Inflammatory macrophage treated with lipopolysaccharide for 4 hours (primary cell): ENCODE results near the gene CAMTA1.
"Not testable (repeated sequence)": the region's sequence is repeated elsewhere in the genome, so short reads cannot be mapped to it uniquely, and the experiment has no call there.

Source experiments
- DNase-seq: peaks from one replicate; pipeline ENCODE4 v3.0.0-alpha.2; 2020

Gene CAMTA1

DNA sequence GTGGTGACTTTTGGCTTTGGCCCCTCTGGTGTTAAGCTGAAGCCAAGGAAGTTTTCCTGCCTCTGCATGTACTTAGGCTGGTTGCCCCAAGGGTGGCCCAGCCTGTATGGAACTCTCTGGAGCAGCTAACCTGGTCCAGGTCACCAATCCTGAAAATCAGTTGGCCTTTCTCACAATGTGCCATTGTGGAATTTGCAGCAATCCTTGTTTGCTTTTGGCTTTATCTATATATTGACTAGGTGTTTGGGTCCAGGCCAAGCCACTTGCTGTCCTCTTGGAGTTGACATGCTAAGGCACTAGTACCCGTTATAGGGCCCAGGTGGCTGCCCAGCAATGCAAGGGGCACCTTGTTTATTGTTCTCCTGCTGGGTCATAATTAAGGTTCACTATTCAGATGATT, 124.6 kb downstream of the CAMTA1 start:
- DNase-seq: no peak

DNA sequence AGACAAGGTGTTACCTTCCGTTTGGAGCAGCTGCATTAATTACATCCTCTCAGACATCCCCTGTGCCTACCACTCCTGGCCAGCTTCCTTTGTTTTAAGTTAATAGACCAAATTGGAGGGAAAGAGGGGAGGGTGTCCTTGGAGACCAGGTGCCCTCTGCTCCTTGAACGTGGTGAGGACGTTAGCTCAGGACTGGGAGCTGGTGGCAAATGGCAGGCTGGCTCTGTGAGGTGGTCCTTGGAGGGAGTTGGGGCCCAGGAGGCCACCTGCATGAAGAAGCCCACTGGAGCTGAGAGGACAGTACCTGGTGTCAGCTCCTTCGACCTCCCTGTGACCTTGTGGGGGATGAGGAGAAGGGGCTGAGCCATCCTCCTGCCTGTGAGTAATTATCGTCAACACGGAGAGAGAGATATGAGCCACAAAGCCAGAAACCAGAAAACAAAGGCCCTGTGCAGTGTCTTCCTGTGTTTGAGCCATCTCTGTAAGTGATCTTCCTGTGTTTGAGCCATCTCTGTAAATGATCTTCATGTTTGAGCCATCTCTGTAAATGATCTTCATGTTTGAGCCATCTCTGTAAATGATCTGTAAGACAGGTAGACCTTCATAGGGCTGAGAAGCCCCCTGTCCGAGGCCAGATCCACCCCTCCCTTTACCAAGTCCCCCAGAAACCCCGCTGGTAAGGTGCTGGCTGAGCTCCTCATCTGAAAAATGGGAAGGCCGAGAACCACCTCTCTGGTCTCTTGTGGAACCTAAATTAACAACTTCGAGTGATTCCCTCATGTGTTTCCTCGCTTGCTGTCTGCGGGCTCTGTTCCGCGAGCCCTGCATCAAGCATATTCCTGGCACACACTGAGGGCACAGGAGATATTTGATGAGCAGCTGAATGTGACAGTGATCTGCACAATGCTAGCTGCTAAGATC, 126.0 kb downstream of the CAMTA1 start:
- DNase-seq: no peak

DNA sequence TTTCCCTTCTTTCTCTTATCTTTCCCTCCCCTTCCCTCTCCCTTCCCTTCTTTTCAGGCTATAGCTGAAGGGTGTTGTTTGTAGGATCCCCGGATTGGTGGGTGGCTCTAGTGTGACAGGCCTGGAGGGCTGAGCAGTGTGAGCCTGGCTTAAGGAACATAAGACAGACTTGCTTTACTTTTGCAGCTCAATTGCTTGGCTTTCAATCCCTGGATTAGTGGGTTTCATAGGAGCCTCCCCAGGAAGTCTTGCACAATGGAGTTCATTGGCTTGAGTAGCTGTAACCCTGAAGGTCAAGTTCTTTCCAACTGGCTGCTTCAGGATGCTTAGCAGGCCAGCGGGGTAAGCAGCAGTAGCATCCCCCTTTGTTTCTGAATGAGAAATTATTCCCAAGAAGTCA, 126.7 kb downstream of the CAMTA1 start:
- DNase-seq: no peak

DNA sequence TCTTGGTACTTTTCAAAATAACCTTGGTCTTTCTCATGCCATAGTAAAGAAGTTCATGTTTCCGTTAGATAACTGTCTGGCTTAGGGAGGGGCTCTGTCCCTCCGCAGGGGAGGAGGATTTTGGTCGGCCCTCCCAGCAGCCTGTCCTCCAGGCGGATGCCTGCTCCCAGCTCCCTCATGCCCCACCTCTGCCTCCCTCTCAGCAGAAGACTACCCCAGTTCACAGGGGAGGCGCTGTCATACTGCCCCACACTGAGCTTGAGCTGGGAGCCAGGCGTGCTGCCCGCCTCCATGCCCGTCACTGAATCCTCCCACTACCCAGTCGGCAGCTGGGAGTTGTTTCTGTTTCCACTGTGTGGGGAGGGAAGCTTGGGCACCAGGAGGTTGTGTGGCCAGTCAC, 127.3 kb downstream of the CAMTA1 start:
- no peak for DNase-seq

DNA sequence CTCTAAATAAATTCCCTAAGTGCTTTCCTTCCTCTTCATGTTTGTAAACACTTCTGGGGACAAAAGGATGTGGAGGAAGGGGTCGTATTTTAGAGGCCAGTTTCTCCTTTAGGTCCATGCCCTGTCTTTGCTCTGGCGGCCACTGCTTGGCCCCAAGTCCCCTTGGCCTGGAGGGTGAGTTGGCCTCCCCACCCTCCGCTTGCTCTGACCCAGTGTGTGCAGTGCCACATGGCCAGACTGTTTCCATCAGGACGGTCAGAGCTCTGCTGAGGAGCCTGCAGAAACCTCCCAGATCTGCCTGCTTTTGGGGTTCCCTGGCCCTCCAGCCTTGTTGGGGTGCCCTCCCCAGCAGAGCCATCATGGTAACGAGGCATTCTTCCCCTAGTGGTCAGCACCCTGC, 127.8 kb downstream of the CAMTA1 start:
- no peak for DNase-seq

DNA sequence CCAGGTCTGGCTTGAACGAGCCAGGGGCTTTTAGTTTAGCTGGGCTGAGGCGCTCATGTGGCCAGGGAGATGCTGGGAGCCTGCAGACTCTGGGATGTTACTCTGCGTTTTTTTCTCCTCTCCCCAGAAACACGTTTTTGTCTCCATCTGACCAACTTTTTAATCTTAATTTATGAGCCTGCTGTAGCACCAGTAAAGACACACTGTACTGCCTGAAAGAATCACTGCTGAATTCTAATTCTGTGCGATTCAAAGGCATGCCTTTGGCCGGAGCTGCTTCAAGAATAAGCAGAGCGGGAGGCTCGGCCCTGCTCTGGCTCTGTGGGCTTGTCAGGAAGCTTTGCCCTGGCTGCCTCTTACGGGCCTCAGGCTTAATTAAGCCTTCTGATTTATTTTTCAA, 129.5 kb downstream of the CAMTA1 start:
- DNase-seq: no peak

DNA sequence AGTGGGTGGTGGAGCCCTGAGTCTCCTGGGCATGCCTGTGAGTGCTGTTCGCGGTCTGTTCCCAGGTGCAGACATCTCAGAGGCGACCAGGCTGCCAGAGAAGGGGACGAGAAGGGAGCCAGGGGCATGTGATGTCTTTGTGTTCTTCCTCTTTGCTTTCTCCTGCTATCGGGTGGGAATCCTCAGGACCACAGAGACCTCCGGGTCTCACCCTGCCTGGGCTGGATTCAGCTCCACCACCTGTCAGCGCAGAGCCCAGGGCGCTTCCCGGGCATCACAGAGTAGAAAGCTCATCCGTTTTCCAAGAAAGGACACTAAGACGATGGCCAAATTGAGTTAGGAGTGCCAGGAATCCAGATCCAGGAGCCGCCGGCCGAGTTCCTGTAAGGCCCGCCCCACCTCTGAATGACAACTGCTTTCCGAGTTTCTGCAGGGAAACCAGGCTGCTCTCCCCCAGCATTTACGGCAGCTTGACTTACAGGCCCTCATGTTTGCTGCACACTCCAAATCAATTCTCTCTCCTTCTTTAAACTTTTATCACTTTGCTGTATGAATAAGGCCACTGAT, 130.8 kb downstream of the CAMTA1 start:
- no peak for DNase-seq

DNA sequence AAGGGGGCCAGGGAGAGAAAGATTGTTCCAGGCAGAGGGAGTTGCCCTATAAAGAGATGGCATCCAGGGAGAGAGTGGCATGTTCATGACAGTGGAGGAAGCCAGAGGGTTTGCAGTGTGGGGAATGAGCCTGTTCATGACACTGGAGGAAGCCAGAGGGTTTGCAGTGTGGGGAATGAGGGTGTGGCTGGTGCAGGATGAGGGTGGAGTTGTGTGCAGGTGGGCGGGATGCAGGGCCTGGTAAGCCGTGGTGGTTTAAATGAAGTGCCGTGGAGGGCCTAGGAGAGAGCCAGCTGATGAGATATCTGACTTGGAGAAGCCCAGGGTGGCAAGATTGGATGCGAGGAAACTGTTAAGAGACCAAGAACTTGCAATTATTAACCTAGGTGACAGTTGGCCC, 131.8 kb downstream of the CAMTA1 start:
- DNase-seq: no peak

DNA sequence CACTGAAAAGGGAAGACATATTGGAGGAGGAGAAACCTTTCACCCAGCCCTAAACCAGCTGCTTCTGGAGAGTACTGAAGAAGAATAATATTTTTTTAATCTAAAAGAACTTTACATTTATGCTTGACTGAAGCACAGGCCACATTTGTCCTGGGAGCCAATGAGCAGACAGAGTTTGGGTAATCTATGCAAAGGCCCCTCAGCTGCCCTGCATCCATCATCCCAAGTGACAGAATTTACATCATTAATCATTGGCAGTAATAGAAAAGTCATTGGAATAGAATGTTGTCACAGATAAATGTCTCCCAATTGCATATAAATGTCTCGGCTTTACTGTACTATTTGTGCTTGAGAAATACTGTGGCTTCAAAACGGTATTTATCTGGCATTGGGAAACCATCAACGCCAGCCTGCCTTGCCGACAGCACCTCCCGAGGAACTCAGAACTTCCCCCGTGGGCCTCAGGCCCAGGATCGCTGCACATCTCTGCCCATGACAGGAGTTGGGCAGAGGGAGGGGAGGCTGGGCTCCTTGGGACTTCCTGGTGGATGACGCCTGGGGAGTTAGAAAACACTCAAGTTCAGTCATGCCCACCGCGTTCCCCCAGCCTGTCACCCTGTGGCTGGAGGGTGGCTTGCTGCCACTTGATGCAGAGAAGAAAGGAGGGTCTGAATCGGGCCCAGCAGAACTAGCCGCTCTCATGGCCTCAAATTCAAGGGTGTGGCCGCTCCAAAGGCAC, 133.1 kb downstream of the CAMTA1 start:
- no peak for DNase-seq

DNA sequence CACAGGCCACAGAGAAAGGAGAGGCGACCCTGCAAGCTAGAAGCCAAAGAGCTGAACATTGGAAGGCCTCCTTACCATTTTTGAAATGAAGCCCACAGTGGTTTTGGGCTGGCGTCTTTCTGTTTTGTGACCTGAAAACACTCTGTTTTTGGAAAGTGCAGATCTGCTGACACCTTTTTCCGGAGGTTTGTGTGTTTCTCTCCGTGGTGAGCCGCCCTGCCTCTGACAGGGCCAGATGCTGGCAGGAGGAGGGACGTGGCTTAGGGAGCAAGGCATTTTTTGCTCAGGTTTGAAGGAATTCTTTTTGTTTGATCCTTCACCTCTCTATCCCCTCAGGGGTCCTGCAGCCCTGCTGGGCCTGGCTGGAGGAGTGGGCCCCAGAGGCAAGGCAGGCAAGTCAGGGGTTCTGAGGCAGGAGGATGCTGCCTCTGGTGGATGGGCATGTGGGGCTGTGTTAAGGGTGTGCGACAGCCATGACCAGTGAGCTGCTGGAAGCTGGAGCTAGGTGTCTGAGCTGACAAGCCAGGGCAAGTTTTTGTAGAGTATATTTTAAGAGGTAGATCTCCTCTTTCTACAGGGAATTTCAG, 133.8 kb downstream of the CAMTA1 start:
- DNase-seq: no peak

DNA sequence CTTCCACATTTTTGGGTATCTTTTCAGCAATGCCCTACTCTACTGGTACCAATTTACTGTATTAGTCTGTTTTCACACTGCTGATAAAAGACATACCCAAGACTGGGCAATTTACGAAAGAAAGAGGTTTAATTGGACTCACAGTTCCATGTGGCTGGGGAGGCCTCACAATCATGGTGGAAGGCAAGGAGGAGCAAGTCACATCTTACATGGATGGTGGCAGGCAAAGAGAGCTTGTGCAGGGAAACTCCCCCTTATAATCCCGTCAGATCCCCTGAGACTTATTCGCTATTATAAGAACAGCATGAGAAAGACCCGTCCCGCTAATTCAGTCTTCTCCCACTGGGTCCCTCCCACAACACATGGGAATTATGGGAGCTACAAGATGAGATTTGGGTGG, 136.3 kb downstream of the CAMTA1 start:
- DNase-seq: not testable (repeated sequence)

DNA sequence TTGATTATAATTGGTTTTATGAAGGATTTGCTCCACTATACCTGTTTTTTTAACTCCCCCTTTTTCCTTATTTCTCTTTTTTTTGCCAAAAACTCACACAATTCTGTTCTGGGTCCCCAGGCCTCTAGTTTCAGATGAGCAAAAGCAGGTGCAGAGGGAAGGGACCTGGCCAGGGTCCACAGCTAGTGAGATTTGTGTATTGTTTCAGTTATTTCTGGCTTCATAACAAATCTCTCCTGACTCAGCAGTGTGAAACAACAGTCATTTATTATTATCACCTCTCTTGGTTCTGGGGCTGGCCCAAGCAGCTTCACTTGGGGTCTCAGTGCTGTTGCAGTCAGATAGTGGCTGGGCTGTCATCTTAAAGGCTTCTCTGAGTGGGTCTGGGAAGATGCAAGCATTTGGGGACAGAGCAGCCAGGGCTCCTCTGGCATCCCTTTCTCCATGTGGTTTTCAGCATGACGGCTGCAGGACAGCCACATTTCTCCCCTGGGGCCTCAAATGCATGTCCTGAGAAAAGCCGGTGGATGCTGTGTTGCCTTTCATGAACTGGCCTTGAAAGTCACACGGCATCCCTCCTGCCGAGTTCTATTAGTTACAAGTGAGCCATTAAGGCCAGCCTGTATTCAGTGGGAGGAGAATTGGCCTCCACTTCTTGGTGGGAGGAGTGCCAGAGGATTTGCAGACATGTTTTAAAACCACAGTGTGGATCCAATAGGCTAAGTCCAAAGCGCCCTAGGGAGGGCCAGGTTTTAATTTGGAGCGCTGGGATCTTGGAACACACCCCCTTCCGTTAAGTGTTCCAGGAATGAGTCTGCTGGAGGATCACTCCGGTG, 137.1 kb downstream of the CAMTA1 start:
- DNase-seq: no peak

DNA sequence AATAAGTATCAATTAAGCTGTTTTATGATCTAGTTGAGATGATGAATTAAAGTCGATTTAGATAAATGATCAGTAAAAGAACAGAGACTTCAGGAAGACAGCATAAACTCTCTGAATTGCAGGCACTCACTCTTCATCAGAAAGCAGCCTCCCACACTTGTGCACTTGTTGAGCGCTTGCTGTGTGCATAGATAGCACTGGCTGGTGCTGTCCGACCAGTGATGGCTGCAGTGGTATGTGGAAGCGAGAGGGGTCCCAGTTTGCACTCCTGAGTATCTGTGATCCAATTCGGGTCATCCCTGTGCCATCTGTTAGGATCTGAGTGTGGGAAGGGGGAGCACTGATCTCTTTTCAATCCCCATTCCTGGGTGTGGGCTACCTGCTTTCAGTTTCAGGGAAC, 137.8 kb downstream of the CAMTA1 start:
- DNase-seq: no peak

DNA sequence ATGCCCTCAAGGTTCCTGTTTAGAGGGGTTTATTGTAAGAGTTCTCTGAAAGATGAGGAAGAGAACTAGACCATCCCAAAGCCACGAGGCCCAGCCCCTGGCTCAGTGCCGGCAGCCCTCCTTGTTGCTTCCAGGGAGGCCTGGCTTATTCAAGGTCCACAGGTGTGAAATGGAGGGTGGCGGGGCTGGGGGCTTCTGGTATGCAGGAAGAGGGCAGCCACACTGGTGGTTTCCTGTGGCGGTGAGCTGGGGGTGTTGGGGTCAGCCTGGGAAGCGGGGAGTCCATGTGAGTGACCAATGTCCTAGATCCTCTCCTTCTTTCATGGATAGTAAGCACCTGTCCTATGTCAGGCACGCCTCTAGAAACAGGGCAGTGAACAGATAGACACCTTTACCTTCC, 138.2 kb downstream of the CAMTA1 start:
- DNase-seq: no peak

DNA sequence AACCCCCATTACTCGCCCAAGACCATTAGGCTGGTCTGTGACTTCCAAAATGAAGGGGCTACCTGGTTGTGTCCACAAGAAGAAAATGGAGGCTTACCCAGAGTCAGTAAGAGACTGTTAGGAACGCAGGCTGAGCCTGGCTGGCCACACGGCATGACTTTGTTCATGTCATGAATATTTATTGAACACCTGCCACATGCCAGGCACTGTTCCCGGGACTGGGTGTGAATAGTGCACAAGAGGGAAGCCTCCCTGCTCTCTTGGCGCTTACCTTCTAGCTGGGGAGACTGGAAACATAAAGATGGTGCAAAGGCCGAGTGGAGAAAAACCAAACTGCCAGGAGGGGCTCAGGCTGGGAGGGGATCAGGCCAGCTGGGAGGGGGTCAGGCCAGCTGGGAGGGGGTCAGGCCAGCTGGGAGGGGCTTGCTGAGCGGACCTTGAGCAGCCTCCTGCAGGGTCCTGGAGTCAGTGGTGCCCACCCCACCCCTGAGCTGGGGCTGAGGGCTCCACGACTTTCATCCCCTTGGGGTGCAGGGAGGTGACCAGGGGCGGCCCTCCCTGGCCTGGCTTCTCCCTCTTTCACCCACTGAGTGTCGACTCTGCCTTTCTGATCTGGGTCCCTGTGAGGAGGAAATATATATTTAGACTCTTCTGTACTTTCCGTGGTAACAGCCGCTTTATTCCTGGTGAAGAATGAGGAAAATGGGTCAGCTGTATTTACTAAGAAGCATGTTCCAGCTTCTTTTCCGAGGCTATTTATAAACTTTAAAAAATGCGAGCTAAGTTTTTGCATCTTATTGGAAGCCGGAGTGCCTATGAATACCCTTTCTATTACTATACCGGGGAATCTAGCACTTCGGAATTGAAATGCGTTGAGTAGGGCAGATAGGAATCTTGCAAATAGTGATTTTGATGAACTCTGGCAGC, 139.0 kb downstream of the CAMTA1 start:
- DNase-seq: no peak

DNA sequence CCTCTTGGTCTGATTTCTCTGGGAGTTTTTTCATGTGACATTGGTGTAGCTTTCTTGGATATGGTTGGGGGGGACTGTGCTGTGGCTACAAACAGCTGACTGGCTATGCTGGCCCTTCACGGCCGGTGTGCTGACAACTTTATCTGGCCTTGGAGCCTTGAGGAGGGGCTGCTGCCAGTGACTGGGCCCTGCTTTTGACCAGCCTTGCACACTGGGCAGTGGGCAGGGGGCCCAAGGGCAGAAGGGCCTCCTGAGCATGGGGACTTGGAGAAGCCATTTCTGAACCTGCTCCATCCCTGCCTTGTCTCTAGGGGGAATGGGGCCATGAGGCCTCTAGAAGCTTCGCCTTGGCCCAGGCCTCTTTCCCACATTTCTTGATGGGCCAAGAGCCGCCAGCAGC, 139.6 kb downstream of the CAMTA1 start:
- DNase-seq: no peak

DNA sequence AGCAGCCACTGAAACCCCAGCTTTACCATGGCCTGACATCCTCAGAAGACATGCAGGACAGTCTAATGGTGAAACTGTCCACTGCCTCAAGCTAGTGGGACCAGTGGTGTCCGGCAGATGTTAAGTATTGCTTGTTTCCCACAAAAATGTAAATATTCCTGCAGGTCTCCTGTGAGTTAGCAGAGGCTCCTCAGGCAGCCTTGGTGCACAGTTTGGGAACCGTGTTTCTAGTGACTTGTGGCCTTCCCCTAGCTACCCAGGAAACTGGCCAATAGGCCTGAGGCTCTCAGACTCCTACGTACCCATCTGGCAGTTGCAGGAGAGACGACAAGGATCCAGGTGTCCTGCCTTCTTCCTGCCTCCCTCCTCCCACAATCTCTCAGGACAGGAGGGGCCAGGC, 142.4 kb downstream of the CAMTA1 start:
- DNase-seq: no peak

DNA sequence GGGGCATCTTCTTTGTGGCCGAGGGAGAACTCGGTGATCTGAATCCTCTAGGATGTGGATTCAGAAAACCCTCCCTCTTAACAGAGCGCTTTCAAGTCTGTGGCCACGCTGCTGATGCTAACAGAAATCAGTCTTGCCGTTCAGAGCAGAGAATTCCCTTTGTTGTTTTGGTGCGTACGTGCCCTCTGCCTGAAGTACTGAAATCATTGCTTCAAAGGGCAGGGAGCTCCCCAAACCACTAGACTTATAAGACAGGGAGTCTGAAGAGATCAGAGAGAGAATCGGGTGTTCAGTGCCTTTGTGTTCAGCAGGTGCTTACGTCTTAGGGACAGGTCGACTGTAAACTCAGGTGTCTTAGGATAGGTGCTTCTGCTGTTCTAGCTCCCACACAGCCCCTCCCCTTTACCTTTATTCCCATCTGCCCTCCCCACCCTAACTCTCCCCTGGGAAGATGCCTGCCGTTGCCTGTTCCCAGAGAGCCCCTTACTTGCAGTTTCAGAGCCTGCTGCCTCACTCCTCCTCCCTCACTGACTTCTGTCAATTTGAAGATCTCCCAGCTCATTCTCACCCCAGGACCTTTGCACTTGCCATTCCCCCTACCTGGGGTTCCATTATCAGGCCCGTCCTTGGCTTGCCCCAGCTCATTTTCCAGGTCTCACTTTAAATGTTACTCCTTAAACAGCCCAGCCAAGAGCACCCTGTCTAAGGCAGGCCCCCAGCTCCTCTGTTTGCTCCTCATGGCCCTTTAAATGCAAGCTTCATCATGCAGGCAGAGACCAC, 143.0 kb downstream of the CAMTA1 start:
- DNase-seq: no peak

DNA sequence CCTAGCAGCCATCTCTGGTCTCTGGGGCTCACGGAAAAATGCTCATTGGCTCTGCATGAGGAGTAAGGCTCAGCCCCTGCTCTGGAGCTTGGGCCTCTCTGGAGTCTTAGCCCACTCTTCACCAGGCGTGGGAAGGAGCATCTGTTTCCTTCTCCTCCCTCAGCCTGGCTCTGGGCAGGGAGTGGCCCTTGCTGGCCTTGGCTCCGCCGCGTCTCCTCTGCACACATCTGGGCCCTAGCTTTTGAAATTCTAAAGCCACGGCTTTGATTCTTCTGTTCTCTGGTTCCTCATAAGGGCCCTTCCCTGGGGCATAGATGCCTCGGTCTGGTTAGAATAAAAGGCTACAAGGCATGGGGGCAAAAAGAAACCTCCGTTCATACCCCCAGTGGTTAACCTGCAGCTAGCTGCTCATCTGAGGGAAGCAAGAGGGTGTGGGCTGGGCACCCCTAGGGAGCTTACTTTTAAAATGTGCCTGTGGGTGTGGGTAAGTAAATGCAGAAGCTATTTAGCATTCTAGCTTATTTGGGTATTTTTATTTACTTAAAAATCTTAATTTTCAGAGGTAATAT, 145.6 kb downstream of the CAMTA1 start:
- DNase-seq: no peak

DNA sequence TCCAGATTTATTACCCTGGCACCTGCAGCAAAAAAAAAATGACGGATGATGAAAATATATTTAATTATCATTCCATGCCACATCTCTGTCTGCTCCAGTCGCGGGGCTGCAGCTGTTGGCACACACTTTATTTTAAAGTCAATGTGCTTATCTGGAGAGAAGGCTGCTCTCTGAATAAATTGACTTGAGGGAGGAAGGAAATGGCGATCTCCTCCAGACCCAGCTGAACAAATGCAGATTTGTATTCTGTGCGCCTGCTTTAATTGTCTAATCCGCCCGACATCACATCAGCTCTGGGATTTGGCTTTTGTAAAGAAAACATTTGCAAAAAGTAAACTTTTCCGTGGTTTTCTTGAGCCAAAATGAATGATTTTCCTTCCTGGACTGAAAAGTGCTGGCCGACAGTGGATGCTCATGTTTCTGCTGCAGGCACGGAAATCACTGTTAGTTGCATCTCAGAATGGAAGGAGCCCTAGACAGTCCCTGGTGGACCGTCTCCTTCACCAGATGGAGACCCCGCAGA, 150.2 kb downstream of the CAMTA1 start:
- DNase-seq: no peak
